Measurements from ENCODE around the gene PITPNC1. TPM values are rescaled to one million over a fixed set of nuclear protein-coding genes. Genes with fewer than 3 reads are reported as not detected.

PITPNC1 gene
- polyA plus RNA-seq, 1 of the 3 experiments (the other 2 are of a cell fraction), result 18.4 TPM

DNA sequence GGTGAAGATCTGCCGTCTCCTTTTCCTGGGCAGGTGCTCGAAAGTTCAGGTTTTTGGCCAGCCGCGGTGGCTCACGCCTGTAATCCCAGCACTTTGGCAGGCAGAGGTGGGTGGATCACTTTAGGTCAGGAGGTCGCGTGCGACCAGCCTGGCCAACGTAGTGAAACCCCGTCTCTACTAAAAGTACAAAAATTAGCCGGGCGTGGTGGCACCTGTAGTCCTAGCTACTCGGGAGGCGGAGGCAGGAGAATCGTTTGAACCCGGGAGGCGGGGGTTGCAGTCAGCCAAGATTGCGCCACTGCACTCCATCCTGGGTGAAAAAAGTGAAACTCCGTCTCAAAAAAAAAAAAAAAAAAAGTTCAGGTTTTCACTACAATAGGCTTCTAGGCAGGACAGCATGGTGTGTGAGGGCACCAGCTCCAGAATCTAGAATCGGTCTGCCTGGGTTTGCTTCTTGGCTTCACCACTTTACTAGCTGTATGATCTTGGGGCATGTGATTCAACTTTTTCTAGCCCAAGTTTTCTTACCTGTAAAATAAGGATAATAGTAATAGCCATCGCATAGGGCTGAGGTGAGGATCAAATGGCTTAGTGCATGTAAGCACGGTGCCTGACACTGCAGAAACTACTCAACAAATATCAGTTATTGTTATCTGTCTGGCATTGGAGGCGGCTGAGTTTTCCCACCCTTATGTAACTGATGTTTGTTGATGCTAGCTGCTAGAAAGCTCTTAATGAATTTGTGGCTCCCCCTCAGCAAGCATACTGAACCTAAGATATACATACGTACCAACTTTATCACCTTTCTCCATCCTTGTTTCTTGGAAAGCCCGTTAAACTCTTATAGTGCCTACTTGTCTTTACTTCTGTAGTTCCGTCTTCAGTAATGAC is 12.0 kb upstream of the PITPNC1 start:
- H3K9me3 ChIP-seq, result no peaks in the 10 kb centered on the region
- no peaks in the 10 kb centered on the region for H3K27me3 ChIP-seq (ENCODE audit: insufficient read depth)
- H3F3A ChIP-seq (replicated peaks; ENCODE audit: insufficient read depth), result peaks cover 23% of the 10 kb centered on the region
- peaks cover 14 to 20% of the 10 kb centered on the region in 2 experiments for H3K4me1 ChIP-seq (ENCODE audit: control insufficient read depth in 1 of 2, insufficient read depth in 2 of 2, low read depth in 1 of 2, low read length in 1 of 2)
- H2AFZ ChIP-seq (ENCODE audit: low read depth), result no peak overlapping the region
- H3K9ac ChIP-seq, result peak overlapping the region; percentile 88
- H3K4me3 ChIP-seq (ENCODE audit: low read depth in 2 of 2, low read length in 1 of 2), result peak overlapping the region; percentile 83 to 85
- TF ChIP-seq FOXJ3 (CRISPR knock-in tag; IDR thresholded peaks at IDR 0.05), result no peak
- TF ChIP-seq NFIC (IDR thresholded peaks at IDR 0.05; ENCODE audit: borderline replicate concordance), result no peak
- TF ChIP-seq YY1 (IDR thresholded peaks at IDR 0.05; ENCODE audit: low read depth), result no peak
- TF ChIP-seq, protein P1, sequence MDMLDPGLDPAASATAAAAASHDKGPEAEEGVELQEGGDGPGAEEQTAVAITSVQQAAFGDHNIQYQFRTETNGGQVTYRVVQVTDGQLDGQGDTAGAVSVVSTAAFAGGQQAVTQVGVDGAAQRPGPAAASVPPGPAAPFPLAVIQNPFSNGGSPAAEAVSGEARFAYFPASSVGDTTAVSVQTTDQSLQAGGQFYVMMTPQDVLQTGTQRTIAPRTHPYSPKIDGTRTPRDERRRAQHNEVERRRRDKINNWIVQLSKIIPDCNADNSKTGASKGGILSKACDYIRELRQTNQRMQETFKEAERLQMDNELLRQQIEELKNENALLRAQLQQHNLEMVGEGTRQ (IDR thresholded peaks at IDR 0.05; ENCODE audit: borderline replicate concordance, low read depth, low read length), result no peak
- TF ChIP-seq TCF12 (IDR thresholded peaks at IDR 0.05), result no peak
- no peak for TF ChIP-seq RAD21 (IDR thresholded peaks at IDR 0.05; ENCODE audit: low read length)
- TF ChIP-seq, protein P2, sequence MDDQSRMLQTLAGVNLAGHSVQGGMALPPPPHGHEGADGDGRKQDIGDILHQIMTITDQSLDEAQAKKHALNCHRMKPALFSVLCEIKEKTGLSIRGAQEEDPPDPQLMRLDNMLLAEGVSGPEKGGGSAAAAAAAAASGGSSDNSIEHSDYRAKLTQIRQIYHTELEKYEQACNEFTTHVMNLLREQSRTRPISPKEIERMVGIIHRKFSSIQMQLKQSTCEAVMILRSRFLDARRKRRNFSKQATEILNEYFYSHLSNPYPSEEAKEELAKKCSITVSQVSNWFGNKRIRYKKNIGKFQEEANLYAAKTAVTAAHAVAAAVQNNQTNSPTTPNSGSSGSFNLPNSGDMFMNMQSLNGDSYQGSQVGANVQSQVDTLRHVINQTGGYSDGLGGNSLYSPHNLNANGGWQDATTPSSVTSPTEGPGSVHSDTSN (IDR thresholded peaks at IDR 0.05), result no peak
- TF ChIP-seq MEF2A (IDR thresholded peaks at IDR 0.05; ENCODE audit: borderline replicate concordance, low read depth), result no peak
- TF ChIP-seq FOSL2 (IDR thresholded peaks at IDR 0.05; ENCODE audit: borderline replicate concordance, low read depth), result no peak
- TF ChIP-seq, protein P3, sequence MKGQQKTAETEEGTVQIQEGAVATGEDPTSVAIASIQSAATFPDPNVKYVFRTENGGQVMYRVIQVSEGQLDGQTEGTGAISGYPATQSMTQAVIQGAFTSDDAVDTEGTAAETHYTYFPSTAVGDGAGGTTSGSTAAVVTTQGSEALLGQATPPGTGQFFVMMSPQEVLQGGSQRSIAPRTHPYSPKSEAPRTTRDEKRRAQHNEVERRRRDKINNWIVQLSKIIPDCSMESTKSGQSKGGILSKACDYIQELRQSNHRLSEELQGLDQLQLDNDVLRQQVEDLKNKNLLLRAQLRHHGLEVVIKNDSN (IDR thresholded peaks at IDR 0.05; ENCODE audit: borderline replicate concordance, low read depth), result no peak
- TF ChIP-seq NRF1 (IDR thresholded peaks at IDR 0.05; ENCODE audit: low read depth, low read length), result no peak
- no peak for TF ChIP-seq SMC3 (IDR thresholded peaks at IDR 0.05; ENCODE audit: low read depth, low read length)
- no peak for TF ChIP-seq RXRA (IDR thresholded peaks at IDR 0.05; ENCODE audit: borderline replicate concordance, low read depth)
- TF ChIP-seq TAF1 (IDR thresholded peaks at IDR 0.05; ENCODE audit: borderline replicate concordance, low read depth, low read length), result no peak
- TF ChIP-seq SIN3A (IDR thresholded peaks at IDR 0.05; ENCODE audit: borderline replicate concordance, low read depth, low read length), result no peak
- peaks cover 64% of the 10 kb centered on the region for H3K79me2 ChIP-seq (ENCODE audit: insufficient read depth)
- peaks cover 16 to 17% of the 10 kb centered on the region in 2 experiments for H3K36me3 ChIP-seq (replicated peaks in 1 of 2; ENCODE audit: control insufficient read depth in 1 of 2, insufficient read depth in 2 of 2, low read length in 1 of 2)
- 49% methylated on average over 26 of the region's 26 CpGs for WGBS (ENCODE audit: low lambda C conversion rate)
- POLR2A ChIA-PET, result interaction anchor here (0.6 to 1.1 kb wide), 3 partner anchors 11 to 197 kb away, joined by 3 to 4 read pairs (median 3); partner anchors contain the start of gene PITPNC1
- no peak for DNase-seq
- H3K27ac ChIP-seq (ENCODE audit: low read depth in 2 of 2, low read length in 1 of 2), result peak overlapping the region; percentile 87 to 90; a peak in 3 of 4 replicates
- CTCF ChIA-PET, result interaction anchor here (0.9 to 15.0 kb wide), 5 partner anchors 11 to 353 kb away, joined by 3 to 134 read pairs (median 3); partner anchors contain the start of gene PITPNC1
- peaks cover 56% of the 10 kb centered on the region for H4K20me1 ChIP-seq (ENCODE audit: insufficient read depth)
- peak overlapping the region; percentile 83 for H3K4me2 ChIP-seq
- no peaks in the 10 kb centered on the region for H3K9me2 ChIP-seq
